Activated CD4-positive, alpha-beta T cell treated with anti-CD3 and anti-CD28 coated beads, Interleukin-2, amount 50 U/mL, for 16 hours (primary cell): ENCODE data around the gene KCND3.

Experiments
- DNase-seq: peaks from one replicate; pipeline ENCODE4 v3.0.0-alpha.2; 2020

Gene KCND3

GRCh38 chr1:111836111-111836510, 153.4 kb downstream of the KCND3 start:
- DNase-seq = no peak

GRCh38 chr1:111835514-111835913, 154.0 kb downstream of the KCND3 start:
- DNase-seq = no peak

DNA sequence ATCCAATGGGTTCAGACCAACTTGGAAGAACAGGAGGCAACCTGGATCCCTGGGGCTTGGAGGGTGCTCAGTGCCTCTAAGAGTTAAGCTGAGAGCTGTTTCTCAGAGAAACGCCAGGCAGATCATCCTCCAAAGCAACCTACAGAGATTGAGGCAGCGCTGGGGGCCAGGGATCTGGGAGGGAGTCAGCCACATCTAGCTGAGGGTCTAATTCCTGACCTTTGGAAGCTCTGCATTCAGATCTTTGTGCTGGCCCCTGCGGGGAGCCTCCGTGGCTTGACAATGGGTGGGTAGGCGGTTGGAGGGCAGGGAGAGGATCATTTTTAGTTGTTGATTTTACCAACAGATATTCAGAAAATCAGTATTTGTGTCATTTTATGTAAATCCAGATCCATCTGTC, 154.5 kb downstream of the KCND3 start:
- DNase-seq = no peak

DNA sequence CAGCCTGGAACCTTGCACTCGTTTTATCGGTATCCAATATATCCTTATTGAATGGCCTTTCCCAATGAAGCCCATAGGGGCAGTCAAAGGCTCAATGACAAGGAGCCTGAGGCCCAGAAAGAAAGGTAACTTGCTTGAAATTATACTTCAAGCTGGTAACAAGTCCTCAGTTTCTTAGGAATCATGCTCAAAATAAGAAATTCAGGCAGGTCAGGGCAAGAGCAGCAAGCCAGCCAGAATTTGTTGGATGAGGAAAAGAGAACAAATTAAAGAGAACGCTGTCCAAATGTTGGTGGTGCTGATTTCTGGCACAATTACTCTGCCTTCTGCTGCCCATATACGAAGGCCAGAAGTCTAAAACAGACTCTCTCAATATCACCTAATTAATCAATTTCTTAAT, 156.1 kb downstream of the KCND3 start:
- no peak for DNase-seq

- DNase-seq = no peak
These were observed 156.8 kb downstream of the KCND3 start for GRCh38 chr1:111832521-111833155.

GRCh38 chr1:111831153-111831552, 158.3 kb downstream of the KCND3 start:
- DNase-seq = no peak

DNA sequence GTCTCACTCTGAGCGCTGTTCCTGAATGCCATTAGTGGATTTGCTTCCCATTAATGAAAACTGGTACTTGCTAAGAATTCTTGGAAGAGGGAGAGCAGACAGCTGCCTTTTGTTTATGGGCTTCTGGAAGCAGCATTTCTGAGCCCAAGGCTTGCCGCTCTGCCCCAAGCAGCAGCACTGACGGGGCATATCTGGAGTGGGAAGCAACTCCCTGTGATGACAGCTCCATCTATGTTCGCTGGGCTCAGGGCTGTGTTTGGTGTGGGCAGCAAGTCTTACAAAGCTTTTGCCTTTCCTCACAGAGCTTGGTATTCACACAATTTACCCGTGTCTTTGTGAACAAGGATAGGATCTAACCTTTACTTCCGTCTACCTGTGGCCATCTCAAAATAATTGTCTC, 161.5 kb downstream of the KCND3 start:
- DNase-seq = no peak

DNA sequence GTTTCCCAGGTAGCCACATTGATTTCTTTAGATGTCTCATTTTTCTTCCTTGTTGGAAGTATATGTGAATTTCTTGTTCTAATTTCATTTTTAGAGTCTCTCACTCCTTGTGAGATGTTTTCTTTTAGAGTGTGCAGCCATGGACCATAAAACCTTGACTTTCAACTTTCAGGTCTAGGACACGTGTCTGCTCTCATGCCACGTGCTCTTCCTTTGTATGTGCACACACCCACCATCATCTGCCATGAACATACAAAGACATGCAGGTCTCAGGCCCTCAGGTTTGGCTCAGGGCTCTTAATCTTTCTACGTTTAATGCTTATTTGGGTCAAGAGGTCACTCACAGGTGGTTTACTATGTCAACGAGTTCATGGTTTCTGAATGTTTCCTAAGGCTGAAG, 163.2 kb downstream of the KCND3 start:
- no peak for DNase-seq

DNA sequence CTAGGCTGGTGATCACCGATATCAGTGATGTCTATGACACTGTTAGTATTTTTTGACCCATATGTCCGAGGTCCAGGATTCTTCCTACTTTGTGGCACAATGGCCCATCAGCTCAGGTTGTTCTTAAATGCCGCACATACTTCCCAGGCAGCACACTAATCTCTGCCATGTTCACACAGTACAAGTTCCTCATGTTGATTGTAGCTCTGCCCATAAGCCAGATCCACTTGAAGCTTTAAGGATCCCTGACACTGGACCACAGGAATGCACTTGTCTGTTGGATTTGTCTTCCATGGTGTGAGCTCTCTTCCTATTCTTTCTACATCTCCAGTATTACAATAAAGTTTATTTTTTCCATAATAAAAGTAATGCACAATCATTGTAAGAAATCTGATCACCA, 164.3 kb downstream of the KCND3 start:
- DNase-seq = no peak

- DNase-seq = no peak
These were observed 167.3 kb downstream of the KCND3 start for GRCh38 chr1:111822138-111822537.

- no peak for DNase-seq
These were observed 168.2 kb downstream of the KCND3 start for GRCh38 chr1:111821121-111821745.

GRCh38 chr1:111819566-111820263, 169.8 kb downstream of the KCND3 start:
- DNase-seq = no peak

DNA sequence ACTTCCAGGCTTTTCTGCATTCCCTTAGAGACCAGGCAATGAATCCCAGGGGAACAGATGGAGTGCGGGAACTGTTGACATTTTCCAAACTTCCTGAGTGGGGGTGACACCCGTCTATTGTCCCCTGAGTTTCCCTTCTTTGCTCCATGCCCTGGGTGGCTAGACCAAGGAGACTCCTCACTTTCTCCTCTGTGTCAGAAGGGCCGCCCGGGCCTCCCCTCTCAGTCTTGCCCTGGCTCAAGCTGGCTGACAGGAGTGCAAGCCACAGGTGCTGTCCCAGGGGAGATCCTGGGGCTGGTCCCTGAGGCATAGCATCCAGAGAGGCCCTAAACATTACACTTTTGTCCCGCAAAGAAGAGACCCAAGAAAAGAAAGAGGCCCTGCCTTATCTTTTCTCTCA, 170.9 kb downstream of the KCND3 start:
- no peak for DNase-seq

- DNase-seq = no peak
These were observed 171.4 kb downstream of the KCND3 start for GRCh38 chr1:111818081-111818480.

GRCh38 chr1:111814642-111815041, 174.8 kb downstream of the KCND3 start:
- DNase-seq = no peak

DNA sequence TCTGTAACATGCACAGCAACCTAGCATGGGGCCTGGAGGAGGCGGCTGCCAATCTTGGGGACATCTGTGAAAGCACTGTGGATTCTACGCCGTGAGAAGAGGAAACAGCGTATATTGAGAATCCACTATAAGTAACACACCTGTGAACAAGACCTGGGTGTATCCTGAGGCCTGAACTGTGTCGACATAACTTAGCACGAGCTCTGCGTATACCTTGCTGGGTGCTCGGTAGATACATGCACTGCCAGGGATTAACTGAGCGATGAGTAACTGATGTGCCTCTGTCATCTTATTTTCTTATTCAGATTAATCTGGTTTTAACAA, 175.2 kb downstream of the KCND3 start:
- no peak for DNase-seq

DNA sequence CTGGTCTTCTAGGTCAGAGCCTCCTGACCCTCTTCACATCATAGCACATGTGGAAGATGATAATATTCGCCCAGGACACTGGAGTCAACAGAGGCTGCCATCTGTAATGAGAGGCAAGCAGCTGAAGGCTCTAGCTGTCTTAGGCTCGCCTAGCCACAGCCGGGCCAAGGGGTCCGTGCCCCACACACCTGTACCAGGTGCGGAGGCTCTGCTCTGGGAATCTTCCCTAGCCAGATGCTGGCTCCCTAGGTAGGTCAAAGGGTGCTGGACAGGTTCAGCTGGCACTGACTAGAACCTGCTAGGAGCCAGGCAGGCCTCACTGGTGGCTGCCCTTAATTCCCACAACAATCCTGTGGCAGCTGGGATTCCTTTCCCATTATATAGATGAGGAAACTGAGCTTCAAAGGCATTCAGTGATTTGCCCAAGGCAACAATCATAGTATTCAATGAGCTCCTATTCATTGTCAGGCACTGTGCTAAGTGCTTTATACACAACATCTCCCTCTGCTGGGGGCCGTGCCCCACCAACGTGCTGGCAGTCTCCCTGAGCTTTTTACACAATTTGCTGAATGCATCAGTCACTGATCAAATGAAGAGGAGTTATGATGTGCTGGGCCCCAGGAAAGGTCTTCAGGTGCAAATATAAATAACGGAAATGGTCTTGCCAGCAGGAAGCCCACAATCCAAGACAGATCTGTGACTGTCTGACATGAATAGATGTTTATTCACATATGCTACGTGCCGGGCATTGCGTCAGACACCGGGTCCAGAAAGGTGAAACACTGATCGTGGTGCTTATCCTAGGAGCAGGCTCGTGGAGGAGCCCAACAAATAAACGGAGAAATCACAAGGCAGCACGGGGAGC, 175.8 kb downstream of the KCND3 start:
- no peak for DNase-seq

DNA sequence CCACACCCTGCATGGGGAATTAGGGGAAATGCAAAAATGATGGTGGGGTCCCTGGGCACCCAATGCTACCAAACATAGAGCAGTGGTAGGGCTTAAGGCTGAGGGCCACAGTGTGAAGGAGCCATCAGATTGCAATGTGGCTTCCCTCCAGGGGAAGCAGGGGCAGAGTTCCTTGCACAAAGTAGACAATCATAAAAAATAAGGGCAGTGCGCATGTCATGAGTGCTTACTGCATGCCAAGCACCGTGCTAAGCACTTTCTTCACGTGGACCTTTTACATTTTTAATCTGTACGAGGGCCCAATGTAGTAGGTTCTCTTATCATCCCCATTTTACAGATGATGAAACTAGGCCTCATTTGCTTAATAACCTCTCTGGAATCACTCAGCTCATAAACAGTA, 177.2 kb downstream of the KCND3 start:
- DNase-seq = no peak

- no peak for DNase-seq
These were observed 177.6 kb downstream of the KCND3 start for GRCh38 chr1:111811891-111812290.

- no peak for DNase-seq
These were observed 184.2 kb downstream of the KCND3 start for GRCh38 chr1:111805251-111805650.

GRCh38 chr1:111804776-111805175, 184.7 kb downstream of the KCND3 start:
- no peak for DNase-seq

- no peak for DNase-seq
These were observed 185.5 kb downstream of the KCND3 start for GRCh38 chr1:111803951-111804350.

- DNase-seq = no peak
These were observed 186.5 kb downstream of the KCND3 start for GRCh38 chr1:111802984-111803383.

DNA sequence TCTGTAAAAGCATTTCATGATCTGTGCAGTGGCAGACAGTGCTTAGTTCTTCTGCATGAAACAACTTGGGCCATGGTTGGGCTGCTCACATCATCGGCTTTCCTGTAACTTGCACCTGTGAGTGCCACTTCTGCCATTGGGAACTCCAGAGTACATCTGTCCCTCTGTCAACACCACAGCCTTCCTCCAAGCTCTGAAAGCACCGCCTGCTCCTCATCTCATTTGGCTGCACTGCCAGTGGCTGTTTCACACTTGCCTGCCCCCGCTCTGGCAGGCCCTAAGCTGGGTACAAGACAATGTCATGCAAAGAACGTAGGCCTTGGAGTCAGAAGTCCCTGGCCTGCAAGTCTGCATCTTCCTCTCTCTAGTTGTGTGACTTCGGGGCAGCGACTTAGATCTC, 187.4 kb downstream of the KCND3 start:
- no peak for DNase-seq
